ENCODE data around the gene DUOX2.

Gene DUOX2

DNA sequence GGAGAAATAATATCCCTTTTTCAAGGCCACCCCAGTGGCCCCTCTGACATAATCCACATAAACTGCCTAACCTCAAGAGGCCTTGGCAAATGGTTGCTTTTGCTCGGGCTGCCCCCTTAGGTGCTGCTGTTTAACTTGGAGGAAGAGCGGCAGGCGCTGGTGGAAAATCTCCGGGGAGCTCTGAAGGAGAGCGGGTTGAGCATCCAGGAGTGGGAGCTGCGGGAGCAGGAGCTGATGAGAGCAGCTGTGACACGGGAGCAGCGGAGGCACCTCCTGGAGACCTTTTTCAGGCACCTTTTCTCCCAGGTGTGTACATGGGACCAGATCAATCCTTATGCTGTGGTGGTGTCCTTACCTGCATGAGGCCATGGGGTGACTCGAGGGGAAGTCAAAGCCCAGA lies 30.8 kb upstream of the DUOX2 start:
- TF ChIP-seq, protein P1, sequence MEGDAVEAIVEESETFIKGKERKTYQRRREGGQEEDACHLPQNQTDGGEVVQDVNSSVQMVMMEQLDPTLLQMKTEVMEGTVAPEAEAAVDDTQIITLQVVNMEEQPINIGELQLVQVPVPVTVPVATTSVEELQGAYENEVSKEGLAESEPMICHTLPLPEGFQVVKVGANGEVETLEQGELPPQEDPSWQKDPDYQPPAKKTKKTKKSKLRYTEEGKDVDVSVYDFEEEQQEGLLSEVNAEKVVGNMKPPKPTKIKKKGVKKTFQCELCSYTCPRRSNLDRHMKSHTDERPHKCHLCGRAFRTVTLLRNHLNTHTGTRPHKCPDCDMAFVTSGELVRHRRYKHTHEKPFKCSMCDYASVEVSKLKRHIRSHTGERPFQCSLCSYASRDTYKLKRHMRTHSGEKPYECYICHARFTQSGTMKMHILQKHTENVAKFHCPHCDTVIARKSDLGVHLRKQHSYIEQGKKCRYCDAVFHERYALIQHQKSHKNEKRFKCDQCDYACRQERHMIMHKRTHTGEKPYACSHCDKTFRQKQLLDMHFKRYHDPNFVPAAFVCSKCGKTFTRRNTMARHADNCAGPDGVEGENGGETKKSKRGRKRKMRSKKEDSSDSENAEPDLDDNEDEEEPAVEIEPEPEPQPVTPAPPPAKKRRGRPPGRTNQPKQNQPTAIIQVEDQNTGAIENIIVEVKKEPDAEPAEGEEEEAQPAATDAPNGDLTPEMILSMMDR (conservative IDR thresholded peaks at IDR 0.05) = no peak
- no peak overlapping the region for H3K27ac ChIP-seq

- H3K27ac ChIP-seq = no peak overlapping the region
- TF ChIP-seq, protein P1 (conservative IDR thresholded peaks at IDR 0.05) = no peak
Observed at GRCh38 chr15:45143946-45144345, 30.0 kb upstream of the DUOX2 start.

- TF ChIP-seq, protein P1 (conservative IDR thresholded peaks at IDR 0.05) = no peak
Observed at GRCh38 chr15:45143056-45143455, 29.1 kb upstream of the DUOX2 start.

GRCh38 chr15:45141386-45141785 lies 27.4 kb upstream of the DUOX2 start:
- TF ChIP-seq, protein P1 (conservative IDR thresholded peaks at IDR 0.05) = no peak
- no peak overlapping the region for H3K27ac ChIP-seq

More at GRCh38 chr15:45143056-45143455, 29.1 kb upstream of the DUOX2 start:
- no peak overlapping the region for H3K27ac ChIP-seq

DNA sequence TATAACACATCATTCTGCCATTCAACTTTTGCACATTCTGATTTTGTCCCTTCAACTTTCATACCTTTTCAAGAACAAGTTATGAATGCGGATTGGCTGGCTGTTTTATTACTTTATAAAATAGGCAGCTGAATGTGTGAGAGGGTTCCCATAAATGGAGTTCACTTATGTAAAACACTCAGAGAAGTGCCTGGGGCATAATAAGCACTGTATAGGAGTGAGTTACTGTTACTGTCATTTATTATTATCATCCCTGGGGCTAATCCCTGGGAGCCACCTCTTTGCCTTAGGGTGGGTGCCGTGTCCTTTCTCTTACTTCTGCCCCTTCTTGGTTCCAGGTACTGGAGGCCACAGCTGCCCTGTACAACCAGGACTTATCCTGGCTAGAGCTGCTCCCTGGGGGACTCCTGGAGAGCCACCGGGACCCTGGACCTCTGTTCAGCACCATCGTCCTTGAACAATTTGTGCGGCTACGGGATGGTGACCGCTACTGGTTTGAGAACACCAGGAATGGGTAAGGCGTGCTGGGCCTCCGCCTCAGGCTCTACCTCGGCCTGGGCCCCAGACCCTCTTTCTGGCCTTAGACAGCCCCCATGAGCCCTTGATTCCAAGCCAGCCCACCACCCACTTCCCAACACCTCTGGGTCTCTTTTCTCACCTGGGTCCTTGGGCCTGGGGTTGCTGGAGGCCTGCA lies 26.7 kb upstream of the DUOX2 start:
- TF ChIP-seq, protein P1 (conservative IDR thresholded peaks at IDR 0.05) = no peak
- H3K27ac ChIP-seq = no peak overlapping the region

DNA sequence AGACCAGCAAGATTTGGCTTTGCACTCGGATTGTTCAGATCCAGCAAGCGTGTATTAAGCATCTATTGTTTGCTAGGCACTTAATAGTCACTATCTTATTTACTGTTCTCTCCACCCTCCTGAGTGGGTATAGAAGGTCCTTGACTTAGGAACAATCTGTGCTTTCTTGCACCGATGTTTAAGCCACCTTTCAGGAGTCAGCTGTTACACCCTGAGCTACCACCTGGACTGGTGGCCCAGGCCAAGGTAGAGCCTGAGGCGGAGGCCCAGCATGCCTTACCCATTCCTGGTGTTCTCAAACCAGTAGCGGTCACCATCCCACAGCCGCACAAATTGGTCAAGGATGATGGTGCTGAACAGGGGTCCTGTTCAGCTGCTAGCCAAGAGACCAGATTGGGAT lies 25.8 kb upstream of the DUOX2 start:
- no peak overlapping the region; the same call in 1 of the 2 replicates for H3K27ac ChIP-seq
- TF ChIP-seq, protein P1 (conservative IDR thresholded peaks at IDR 0.05) = no peak

DNA sequence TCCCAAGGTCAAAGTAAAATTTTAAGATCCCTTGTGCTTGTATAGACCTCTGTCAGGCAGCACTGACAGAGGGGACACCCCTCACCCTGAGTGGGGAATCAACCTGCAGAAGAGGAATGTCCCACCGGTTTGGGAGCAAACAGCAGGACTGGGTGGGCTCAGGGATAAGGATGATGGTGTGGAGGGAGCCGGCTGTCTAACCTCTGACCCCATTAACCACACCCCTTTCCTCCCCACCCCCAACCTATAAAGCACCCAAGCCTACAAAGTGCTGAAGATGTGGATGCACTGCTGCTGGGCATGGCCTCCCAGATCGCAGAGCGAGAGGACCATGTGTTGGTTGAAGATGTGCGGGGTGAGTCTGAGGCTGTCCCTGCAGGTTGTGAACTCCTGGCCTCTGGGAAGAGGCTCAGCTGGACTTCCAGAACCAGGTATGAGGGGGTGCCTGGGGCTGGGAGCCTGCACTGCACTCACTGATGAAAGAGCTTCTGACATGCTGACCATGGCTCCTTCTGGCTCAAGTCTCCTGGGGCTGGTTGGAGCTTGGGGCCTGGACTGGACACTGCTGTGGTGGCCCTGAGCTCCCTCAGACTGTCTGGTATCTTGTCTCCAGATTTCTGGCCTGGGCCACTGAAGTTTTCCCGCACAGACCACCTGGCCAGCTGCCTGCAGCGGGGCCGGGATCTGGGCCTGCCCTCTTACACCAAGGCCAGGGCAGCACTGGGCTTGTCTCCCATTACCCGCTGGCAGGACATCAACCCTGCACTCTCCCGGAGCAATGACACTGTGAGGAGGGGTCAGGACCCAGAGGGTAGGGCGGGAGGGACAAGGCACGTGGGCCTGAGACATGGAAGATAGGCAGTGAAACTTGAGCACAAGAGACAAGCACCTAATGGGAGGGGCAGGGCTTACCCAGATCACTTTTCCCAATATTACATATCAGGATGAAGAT lies 25.1 kb upstream of the DUOX2 start:
- TF ChIP-seq, protein P1 (conservative IDR thresholded peaks at IDR 0.05) = no peak
- peak overlapping the region; percentile 34 for H3K27ac ChIP-seq
